GM19099 (cell line): ENCODE measurements around the gene CDCA4.

Source experiments
- POLR2A ChIP-seq: IDR thresholded peaks from 3 replicates; pipeline ENCODE4 v1.6.1; 2011; ENCODE audit warnings: low read depth; ENCODE audit not compliant: insufficient read length; ENCODE audit errors: extremely low read depth

The CDCA4 gene

DNA sequence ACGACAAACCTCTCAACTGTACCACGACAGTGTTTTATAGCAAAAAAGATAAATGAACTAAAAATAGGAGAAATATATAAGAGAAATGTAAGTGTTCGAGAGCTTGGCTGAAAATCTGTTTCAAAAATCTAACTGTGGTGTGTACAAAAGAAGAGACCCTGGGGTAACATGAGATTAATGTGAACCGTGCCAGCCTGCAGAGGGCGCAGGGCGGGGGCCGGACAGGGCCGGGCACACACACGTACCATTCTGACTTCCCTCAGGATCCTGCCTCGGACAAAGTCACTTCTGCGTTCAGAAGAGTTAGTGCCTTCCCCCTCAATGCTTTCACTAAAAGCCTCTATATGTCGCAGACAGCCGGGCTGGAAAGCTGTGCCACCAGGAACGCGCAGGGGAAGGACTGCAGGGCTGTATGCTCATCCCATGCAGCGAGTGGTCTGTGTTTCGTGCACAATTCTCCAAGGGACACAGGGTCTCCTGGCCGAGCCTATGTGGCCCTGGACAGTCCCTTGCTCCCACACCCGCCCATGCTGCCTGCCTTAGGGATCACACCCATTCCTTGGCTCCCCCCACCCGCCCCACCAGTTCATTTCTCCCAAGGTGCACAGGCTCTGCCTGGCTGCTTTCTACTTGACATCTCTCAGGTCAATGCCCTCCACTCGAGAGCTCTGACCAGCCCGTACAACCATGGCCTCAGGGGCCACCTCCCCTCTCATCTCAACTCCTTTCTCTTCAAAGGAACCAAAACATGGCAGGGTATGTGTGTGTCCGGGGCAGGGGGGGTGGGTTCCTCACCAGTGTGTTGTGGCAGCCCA, 8.5 kb downstream of the CDCA4 start:
- TF ChIP-seq POLR2A, result no peak

DNA sequence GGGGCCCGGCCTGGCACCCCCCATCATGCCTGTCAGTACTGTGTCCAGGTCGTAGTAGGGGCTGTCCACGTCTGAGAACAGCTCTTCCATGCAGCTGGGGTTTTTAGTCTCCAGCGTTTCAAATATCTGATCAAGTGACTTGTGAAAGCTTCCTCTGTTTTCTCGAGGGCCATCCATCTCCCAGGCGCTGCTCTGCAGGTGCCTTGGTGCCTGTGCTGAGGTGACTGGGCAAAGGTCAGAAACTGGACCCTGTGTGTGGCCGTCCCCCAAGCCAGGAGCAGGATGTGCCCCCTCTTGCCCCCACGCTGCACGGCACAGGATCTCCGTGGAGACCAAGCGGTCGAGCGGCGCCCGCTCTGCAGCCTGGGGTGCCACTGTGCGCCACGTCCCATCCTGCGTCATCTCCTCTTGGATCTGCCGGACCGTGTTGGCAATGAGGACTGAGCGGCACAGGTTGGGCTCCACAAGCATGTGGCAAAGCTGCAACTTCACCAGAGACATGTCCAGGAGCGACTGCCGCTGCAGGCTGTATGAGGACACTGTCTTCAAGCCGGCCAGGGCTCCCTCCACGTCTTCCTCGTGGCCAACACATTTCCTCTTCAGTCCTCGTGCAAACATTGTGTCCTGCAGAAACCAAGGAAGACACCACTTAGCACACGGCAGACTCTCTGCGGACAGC, 9.4 kb downstream of the CDCA4 start:
- peak; percentile 11 for TF ChIP-seq POLR2A

DNA sequence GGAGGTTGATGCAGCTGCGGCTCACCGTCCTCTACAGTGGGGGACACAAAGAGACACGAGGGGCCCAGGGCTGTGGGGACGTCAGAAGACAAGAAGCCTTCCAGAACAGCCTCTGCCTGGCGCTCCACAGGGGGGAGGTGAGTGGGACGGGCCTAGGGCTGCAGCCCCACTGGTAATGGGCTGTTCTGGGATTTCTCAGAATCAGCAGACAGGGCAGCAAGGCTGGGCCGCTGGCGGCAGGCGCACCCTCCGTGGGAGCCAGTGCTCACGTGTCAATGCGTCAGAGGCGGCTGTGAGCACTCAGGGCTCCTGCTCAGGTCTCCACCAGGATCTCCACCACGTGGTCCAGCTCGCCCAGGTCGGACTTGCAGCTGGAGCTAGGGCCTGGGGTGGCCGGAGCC, 10.0 kb downstream of the CDCA4 start:
- TF ChIP-seq POLR2A, result no peak

DNA sequence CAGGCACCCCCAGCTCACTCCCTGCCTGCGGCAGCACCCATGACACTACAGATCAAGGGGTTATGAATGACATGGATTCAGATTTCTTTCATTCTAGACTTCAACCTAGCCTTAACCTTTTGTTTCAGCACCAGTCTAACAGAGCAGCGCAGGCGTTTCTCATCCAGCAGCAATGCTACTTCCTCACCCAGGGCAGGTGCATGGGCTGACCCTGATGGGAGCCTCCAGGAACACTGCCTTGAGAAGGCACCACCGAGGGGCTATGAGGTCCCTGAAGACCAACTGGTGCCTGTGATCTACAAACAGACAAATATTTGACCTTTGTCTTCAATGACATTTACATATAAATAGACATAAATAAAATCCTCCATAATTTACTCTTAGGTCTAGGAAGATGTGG, 10.8 kb downstream of the CDCA4 start:
- TF ChIP-seq POLR2A, result no peak

DNA sequence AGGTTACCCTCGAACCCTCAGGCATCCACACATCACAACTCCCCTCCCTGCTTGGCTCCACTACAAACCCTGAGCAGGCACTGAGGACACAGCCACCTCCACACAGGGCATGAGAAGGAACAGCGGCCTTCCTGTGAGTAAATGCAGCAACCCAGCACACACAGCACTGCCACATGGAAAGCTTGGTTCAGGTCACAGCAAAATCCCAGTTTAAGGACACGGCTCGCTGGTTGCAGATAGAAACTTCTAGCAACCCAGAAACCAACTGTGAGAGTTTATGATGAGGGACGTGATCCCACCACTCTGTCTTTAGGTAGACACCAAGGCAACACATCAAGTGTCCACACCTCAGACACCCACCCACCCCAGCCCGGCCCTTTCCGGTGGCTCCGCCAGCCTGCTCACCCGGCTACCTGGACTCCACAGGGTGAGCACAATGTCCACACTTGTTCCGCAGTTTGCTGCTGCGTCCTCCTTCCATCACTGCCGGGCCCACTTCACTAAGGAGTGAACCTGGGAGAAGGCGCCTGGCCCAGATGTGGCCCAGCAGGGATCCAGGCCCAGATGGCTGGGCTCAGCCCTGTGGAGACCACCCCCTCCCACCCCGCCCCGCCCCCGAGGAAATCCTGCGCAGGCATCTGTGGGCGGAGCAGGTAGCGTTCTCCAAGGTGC, 13.2 kb downstream of the CDCA4 start:
- no peak for TF ChIP-seq POLR2A

DNA sequence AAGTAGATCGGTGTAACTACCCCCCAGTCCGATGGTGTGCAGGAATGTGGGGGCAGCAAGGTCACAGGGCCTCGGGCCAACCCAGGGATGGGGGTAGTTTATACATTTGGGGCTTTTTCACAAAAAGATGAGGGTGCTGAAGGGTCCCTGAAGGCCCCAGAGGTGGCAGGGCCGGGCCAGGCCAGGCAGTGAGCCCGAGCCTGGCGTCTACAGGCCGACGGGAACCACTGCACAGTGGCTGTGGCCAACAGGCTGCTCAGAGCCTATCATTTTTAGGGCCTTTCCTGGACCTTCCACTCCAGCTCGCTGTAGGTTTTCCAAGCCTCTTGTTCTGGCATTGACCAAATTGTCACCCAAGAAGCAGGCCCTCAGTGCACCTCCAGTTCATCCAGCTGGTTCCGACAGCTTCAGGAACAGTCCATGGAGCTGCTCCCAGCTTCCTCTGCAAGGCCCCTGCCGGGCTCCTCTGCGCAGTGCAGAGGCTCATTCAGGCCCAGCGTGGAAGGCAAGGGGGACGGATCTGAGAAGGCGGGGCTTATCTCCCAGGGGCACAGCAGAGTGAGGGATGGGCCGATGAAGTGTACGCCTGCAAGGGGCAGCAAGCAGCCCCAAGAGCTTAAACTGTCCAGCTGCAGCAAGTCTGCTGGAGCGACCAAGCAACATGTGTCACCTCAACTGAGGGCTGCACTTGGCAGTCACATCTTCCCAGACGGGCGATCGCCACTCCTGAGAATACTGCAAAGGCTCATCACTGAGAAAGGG, 13.9 kb downstream of the CDCA4 start:
- no peak for TF ChIP-seq POLR2A

DNA sequence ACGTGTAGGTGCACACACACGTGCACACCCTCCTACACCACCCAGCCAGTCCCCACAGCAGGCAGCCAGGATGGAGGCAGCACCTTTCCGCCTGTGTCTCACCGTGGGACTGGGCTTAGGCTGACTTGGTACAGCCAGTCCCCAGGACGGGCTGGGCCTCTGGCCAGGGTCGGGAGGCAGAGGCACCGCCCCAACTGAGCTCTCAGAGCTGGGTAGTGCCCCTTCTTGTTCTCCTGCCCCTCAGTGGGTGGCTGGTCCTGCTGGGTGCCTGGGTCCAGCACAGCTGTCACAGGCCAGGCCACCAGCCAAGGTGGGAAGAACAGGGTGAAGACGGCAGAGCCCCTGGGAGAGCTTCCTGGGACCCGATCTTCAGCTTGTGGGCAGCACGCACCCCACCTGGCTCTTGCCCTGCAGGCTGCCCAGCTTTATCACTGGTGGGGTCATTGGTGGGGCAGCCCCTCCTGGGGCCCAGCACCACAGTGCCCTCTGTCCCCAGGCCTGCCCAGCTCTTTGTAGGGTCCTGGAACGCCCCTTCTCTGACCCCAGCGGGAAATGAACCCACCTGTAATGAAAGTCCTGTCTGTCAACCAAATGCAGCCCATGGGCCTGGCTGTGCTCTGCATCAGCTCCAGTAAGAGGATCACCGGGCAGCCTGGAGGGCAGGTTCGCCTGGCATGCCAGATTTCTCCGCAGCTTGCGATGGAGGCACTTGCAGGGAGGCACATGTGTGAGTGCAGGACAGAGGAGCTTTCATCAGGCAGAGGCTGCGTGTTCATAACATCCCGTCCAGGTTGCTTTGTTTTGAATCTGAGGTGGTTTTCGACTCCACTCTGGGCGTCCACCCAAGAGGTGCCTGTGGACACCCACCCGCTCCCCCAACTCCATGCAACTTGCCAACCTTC, 14.7 kb downstream of the CDCA4 start:
- no peak for TF ChIP-seq POLR2A

DNA sequence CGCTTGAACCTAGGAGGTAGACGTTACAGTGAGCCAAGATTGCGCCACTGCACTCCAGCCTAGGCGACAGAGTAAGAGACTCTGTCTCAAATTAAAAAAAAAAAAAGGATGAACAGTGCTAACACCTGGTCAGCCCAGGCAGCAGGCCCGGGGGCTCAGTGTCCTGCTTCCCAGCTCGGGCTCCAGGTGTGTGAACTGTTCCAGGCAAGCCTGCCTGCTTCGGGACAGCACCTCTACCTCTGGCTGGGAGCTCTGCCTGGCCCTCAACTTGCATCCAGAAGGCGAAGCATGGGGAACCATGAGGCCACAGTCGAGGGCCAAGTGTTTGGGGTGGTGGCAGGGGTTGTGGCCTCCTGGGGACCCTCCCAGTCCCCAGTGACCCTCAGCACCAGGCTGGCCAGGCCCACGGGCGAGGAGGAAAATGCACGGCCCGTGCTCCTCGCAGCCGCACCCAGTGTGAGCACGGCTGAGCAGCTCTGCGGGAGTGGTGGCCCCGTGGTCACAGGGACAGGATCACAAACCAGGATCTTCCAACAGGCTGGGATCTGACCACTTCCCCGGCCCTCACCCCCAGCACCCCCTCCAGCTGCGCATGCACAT, 15.5 kb downstream of the CDCA4 start:
- no peak for TF ChIP-seq POLR2A

DNA sequence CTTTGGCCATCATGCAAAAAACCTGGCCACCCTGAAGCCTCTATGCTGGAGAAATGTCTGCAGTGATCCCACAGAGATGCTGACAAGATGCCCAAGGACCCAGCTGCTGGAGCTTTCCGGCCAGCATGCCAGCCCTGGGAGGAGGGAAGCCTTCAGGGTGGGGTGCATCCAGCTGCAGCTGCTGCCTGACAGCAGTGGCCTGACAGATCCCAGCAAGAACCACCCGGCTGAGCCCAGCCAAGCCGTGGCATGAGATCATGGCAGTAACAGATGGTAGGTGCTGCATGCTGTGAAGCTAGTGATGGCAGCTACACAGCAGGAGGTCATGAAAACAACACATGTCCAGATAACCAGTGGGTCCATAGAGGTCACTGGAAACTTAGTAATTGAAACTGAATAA, 21.5 kb downstream of the CDCA4 start:
- TF ChIP-seq POLR2A, result no peak

DNA sequence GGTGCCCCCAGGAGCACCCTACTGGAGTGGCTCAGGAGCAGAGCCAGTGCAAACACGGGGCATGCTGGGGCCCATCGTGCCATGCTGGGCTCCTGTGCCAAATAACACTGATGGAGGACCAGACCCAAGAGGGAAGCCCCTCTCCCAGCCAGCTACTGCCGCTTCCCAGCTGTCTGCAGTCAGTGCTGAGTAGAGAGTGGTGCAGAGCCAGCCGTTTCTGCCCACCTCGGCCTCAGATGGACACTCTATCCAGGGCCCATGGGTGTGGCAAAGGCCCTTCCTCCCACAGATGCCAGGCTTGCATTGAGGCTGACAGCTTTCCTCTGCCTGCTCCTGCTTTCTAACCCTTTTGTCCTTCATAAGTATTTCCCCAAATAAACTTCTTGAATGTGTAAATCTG, 22.1 kb downstream of the CDCA4 start:
- no peak for TF ChIP-seq POLR2A

DNA sequence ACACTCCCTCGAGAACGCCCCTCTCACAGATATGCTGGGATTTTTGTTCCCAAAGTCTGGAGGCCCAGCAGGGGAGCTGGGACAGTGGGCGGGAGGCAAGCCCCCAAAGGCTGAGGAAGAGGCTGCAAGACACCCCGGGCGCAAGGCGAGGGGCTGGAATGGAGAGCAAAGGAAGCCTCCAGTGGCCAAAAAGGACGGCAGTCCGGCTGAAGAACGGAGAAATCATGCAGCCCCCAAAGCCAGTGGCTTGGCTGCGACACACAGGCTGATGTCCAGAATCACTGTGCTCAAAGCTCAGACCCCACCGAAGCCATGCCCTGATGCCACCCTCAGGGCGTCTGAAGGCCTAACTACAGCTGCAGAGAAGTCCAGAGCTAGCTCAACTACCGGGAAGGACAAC, 24.4 kb downstream of the CDCA4 start:
- no peak for TF ChIP-seq POLR2A

DNA sequence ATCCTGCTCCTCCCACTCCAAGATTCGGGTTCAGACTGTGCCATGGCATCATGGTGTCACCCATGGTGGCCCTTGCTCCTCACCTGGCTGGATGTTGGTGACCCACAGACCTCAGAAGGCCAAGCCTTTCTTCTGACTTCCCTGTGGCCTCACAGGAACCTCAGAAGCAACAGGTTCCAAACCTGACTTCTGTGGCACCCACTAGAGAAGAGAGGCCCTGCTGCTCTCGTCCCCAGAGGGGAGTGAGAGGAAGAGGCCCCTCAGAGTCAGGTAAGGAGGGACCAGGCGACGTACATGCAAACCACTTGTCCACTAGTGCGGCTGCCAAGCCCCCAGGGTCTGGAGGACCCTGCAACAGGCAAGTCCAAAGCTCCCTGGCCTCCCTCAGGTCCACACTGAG, 24.9 kb downstream of the CDCA4 start:
- no peak for TF ChIP-seq POLR2A

DNA sequence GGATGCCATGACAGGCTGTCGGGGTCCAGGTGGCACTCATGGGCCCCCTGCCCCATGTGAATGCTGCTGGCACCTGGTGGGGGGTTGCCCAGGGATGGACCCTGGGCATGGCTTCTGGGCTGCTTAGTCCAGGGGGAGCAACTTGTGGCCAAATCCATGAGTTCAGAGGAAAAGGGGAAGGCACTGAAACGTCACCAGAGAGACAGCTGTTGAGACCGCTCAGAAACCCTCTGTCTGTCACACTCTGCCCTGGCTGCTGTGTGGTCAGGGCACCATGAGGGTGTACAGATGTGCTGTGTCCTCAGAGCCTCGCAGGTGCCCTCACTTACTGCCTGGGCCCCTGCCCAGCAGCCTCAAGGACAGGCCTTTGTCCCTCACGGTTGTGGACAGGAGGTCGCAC, 25.9 kb downstream of the CDCA4 start:
- TF ChIP-seq POLR2A, result no peak
